ENCODE results near the gene DENR. TPM values are rescaled to one million over a fixed set of nuclear protein-coding genes. Genes with fewer than 3 reads are reported as not detected.

Gene DENR
- total RNA-seq, 1 donor = 44.5 TPM

GRCh38 chr12:122732170-122732569 lies 20.5 kb upstream of the DENR start:
- Histone ChIP-seq H3K4me1 (ENCODE audit: insufficient read depth, low read length) (peaks cover 10% of the 10 kb centered on the region), H3K27me3 (ENCODE audit: insufficient read depth, low read length) (no peaks in the 10 kb centered on the region), H3K79me2 (ENCODE audit: insufficient read depth, low read length) (no peaks in the 10 kb centered on the region), H3K4me3 (ENCODE audit: insufficient read depth, low read length) (no peak overlapping the region), H3K27ac (ENCODE audit: low read depth, low read length) (no peak overlapping the region), H2AFZ (ENCODE audit: low read length) (no peak overlapping the region), H3K4me2 (ENCODE audit: insufficient read depth, low read length) (no peak overlapping the region), H3K9me3 (ENCODE audit: low read depth, low read length) (no peaks in the 10 kb centered on the region), H3K36me3 (ENCODE audit: insufficient read depth, low read length) (no peaks in the 10 kb centered on the region), H4K20me1 (ENCODE audit: insufficient read depth, low read length) (no peaks in the 10 kb centered on the region)
- TF ChIP-seq CTCF (IDR thresholded peaks at IDR 0.05; ENCODE audit: extremely low read depth, low read depth, low read length) = no peak
- no peak for DNase-seq (ENCODE audit: insufficient read length, low spot score, missing footprints)

- no peak overlapping the region for H3K27ac ChIP-seq (ENCODE audit: low read depth, low read length)
- no peak overlapping the region for H3K4me2 ChIP-seq (ENCODE audit: insufficient read depth, low read length)
- H3K4me1 ChIP-seq (ENCODE audit: insufficient read depth, low read length) = peaks cover 10% of the 10 kb centered on the region
- H3K79me2 ChIP-seq (ENCODE audit: insufficient read depth, low read length) = no peaks in the 10 kb centered on the region
- no peaks in the 10 kb centered on the region for H3K9me3 ChIP-seq (ENCODE audit: low read depth, low read length)
- H2AFZ ChIP-seq (ENCODE audit: low read length) = no peak overlapping the region
- no peaks in the 10 kb centered on the region for H4K20me1 ChIP-seq (ENCODE audit: insufficient read depth, low read length)
- no peaks in the 10 kb centered on the region for H3K36me3 ChIP-seq (ENCODE audit: insufficient read depth, low read length)
- DNase-seq (ENCODE audit: insufficient read length, low spot score, missing footprints) = no peak
- no peak overlapping the region for H3K4me3 ChIP-seq (ENCODE audit: insufficient read depth, low read length)
- no peak for TF ChIP-seq CTCF (IDR thresholded peaks at IDR 0.05; ENCODE audit: extremely low read depth, low read depth, low read length)
- H3K27me3 ChIP-seq (ENCODE audit: insufficient read depth, low read length) = no peaks in the 10 kb centered on the region
Measured at GRCh38 chr12:122732611-122733010, 20.0 kb upstream of the DENR start.

- no peak overlapping the region for H3K4me2 ChIP-seq (ENCODE audit: insufficient read depth, low read length)
- no peaks in the 10 kb centered on the region for H3K79me2 ChIP-seq (ENCODE audit: insufficient read depth, low read length)
- H3K9me3 ChIP-seq (ENCODE audit: low read depth, low read length) = no peaks in the 10 kb centered on the region
- no peak for TF ChIP-seq CTCF (IDR thresholded peaks at IDR 0.05; ENCODE audit: extremely low read depth, low read depth, low read length)
- no peaks in the 10 kb centered on the region for H4K20me1 ChIP-seq (ENCODE audit: insufficient read depth, low read length)
- H2AFZ ChIP-seq (ENCODE audit: low read length) = no peak overlapping the region
- H3K27me3 ChIP-seq (ENCODE audit: insufficient read depth, low read length) = no peaks in the 10 kb centered on the region
- no peaks in the 10 kb centered on the region for H3K4me1 ChIP-seq (ENCODE audit: insufficient read depth, low read length)
- no peaks in the 10 kb centered on the region for H3K36me3 ChIP-seq (ENCODE audit: insufficient read depth, low read length)
- DNase-seq (ENCODE audit: insufficient read length, low spot score, missing footprints) = no peak
- no peak overlapping the region for H3K4me3 ChIP-seq (ENCODE audit: insufficient read depth, low read length)
- no peak overlapping the region for H3K27ac ChIP-seq (ENCODE audit: low read depth, low read length)
Measured at GRCh38 chr12:122738571-122738970, 14.1 kb upstream of the DENR start.

GRCh38 chr12:122740351-122740750 lies 12.3 kb upstream of the DENR start:
- Histone ChIP-seq H3K27me3 (ENCODE audit: insufficient read depth, low read length) (no peaks in the 10 kb centered on the region), H2AFZ (ENCODE audit: low read length) (no peak overlapping the region), H3K4me2 (ENCODE audit: insufficient read depth, low read length) (no peak overlapping the region), H3K9me3 (ENCODE audit: low read depth, low read length) (no peaks in the 10 kb centered on the region), H3K4me1 (ENCODE audit: insufficient read depth, low read length) (no peaks in the 10 kb centered on the region), H3K27ac (ENCODE audit: low read depth, low read length) (no peak overlapping the region), H3K4me3 (ENCODE audit: insufficient read depth, low read length) (no peak overlapping the region), H4K20me1 (ENCODE audit: insufficient read depth, low read length) (no peaks in the 10 kb centered on the region), H3K36me3 (ENCODE audit: insufficient read depth, low read length) (no peaks in the 10 kb centered on the region), H3K79me2 (ENCODE audit: insufficient read depth, low read length) (no peaks in the 10 kb centered on the region)
- DNase-seq (ENCODE audit: insufficient read length, low spot score, missing footprints) = no peak
- no peak for TF ChIP-seq CTCF (IDR thresholded peaks at IDR 0.05; ENCODE audit: extremely low read depth, low read depth, low read length)
